Sigmoid colon (tissue), 7 donors: ENCODE results near the gene GALNT7. TPM values are rescaled to one million over a fixed set of nuclear protein-coding genes. Genes with fewer than 3 reads are reported as not detected.

ENCODE experiments used
- DNase-seq: peaks from one replicate; pipeline ENCODE4 v3.0.0-alpha.2; 2019
- H3K27ac ChIP-seq, 4 donors: fragments of 200-600 bp; sonication (generic); one replicate each; pipeline ENCODE4 v1.5.1; 2016 to 2019; ENCODE audit warnings: mild to moderate bottlenecking in 1 of 4
- H3K27me3 ChIP-seq, 3 donors: fragments of 200-600 bp; sonication (generic); one replicate each; pipeline ENCODE4 v1.5.1; 2019; ENCODE audit warnings: mild to moderate bottlenecking in 1 of 3
- H3K36me3 ChIP-seq, 4 donors: fragments of 200-600 bp; sonication (generic); one replicate each; pipeline ENCODE4 v1.5.1; 2016 to 2019
- H3K4me1 ChIP-seq, 4 donors: fragments of 200-600 bp; sonication (generic); one replicate each; pipeline ENCODE4 v1.5.1; 2017 to 2019
- H3K4me3 ChIP-seq, 4 donors: fragments of 200-600 bp; sonication (generic); one replicate each; pipeline ENCODE4 v1.5.1; 2017 to 2019; ENCODE audit warnings: mild to moderate bottlenecking in 2 of 4, moderate library complexity in 1 of 4
- H3K9me3 ChIP-seq, 4 donors: fragments of 200-600 bp in 3 of 4; sonication (generic) in 3 of 4; one replicate each; pipeline versions ENCODE4 v1.5.1 to v1.6.1; 2013 to 2019
- CTCF ChIP-seq, 4 experiments: fragments of 450-650 bp in 3 of 4; fragments of 200-600 bp in 1 of 4; IDR thresholded peaks; one replicate each; pipeline ENCODE4 v1.5.1; 2016 to 2019; ENCODE audit warnings: antibody characterized with exemption in 4 of 4, mild to moderate bottlenecking in 3 of 4, moderate library complexity in 2 of 4
- EP300 ChIP-seq, 4 donors: sonication (generic); formaldehyde crosslinking; IDR thresholded peaks; one replicate each; pipeline ENCODE4 v1.6.1; 2017; ENCODE audit warnings: antibody characterized with exemption in 4 of 4
- POLR2A ChIP-seq, 2 donors: fragments of 450-650 bp; IDR thresholded peaks; one replicate each; pipeline ENCODE4 v1.6.1; 2016; ENCODE audit warnings: antibody characterized with exemption in 2 of 2, mild to moderate bottlenecking in 2 of 2, moderate library complexity in 2 of 2
- POLR2AphosphoS5 ChIP-seq, 4 donors: sonication (generic); formaldehyde crosslinking; IDR thresholded peaks; one replicate each; pipeline ENCODE4 v1.6.1; 2017; ENCODE audit warnings: antibody characterized with exemption in 4 of 4
- WGBS, 2 donors: extraction: QIAGEN DNeasy Blood & Tissue Kit; methylation state at CpG; one replicate each; pipeline ENCODE4 v1.1.7; 2013; 5-methylcytosine and 5-hydroxymethylcytosine counted together
- intact Hi-C: fragments of 100-400 bp; cut with DNase I; formaldehyde crosslinking; loops from one replicate; pipeline ENCODE4 v1.15.1; 2023
- polyA plus RNA-seq, 3 donors: library from polyadenylated mRNA; stranded (reverse); fragments of 200-250 nt; gene quantifications; one replicate each; pipeline ENCODE4 v1.2.3, GENCODE V29; 2013
- total RNA-seq, 4 donors: library from RNA; depleted of rRNA; stranded (reverse); fragments of >200 nt; gene quantifications; one replicate each; pipeline ENCODE4 v1.1.0, GENCODE V29; 2016
- donor health status: healthy with polysubstance abuse.
- donor health status: Bipolar disorder and iron deficiency.
- donor health status: healthy.

GALNT7 gene
- total and polyA plus RNA-seq, 7 donors: 13.2 to 22.7 (median 16.8) TPM

GRCh38 chr4:173199553-173199952 is 30.9 kb downstream of the GALNT7 start:
- H3K4me1 ChIP-seq: no peaks in the 10 kb centered on the region
- WGBS, 2 donors: 80 to 97% methylated on average over 4 of the region's 4 CpGs
- TF ChIP-seq POLR2A (IDR thresholded peaks at IDR 0.05) (no peak), CTCF (IDR thresholded peaks at IDR 0.05) (no peak), POLR2AphosphoS5 (IDR thresholded peaks at IDR 0.05) (no peak), EP300 (IDR thresholded peaks at IDR 0.05) (no peak)
- H3K27ac ChIP-seq: no peak overlapping the region
- no peak overlapping the region for H3K4me3 ChIP-seq
- no peaks in the 10 kb centered on the region for H3K9me3 ChIP-seq
- intact Hi-C loops: no loop called here
- no peaks in the 10 kb centered on the region for H3K27me3 ChIP-seq
- H3K36me3 ChIP-seq: no peaks in the 10 kb centered on the region
- DNase-seq: no peak

GRCh38 chr4:173200103-173200884 is 31.7 kb downstream of the GALNT7 start:
- Histone ChIP-seq H3K9me3 (no peaks in the 10 kb centered on the region), H3K27me3 (no peaks in the 10 kb centered on the region), H3K36me3 (no peaks in the 10 kb centered on the region), H3K4me1 (no peaks in the 10 kb centered on the region), H3K4me3 (no peak overlapping the region), H3K27ac (no peak overlapping the region)
- 94 to 95% methylated on average over 4 of the region's 4 CpGs for WGBS, 2 donors
- TF ChIP-seq POLR2A (IDR thresholded peaks at IDR 0.05): no peak
- TF ChIP-seq POLR2AphosphoS5 (IDR thresholded peaks at IDR 0.05): no peak
- no peak for TF ChIP-seq CTCF (IDR thresholded peaks at IDR 0.05)
- no peak for TF ChIP-seq EP300 (IDR thresholded peaks at IDR 0.05)
- intact Hi-C loops: no loop called here
- no peak for DNase-seq

GRCh38 chr4:173202395-173202794 is 33.8 kb downstream of the GALNT7 start:
- Histone ChIP-seq H3K36me3 (no peaks in the 10 kb centered on the region), H3K9me3 (no peaks in the 10 kb centered on the region), H3K4me3 (no peak overlapping the region), H3K27me3 (no peaks in the 10 kb centered on the region), H3K27ac (no peak overlapping the region), H3K4me1 (no peaks in the 10 kb centered on the region)
- no peak for TF ChIP-seq EP300 (IDR thresholded peaks at IDR 0.05)
- TF ChIP-seq POLR2A (IDR thresholded peaks at IDR 0.05): no peak
- no peak for TF ChIP-seq POLR2AphosphoS5 (IDR thresholded peaks at IDR 0.05)
- TF ChIP-seq CTCF (IDR thresholded peaks at IDR 0.05): no peak
- 85 to 92% methylated on average over 3 of the region's 3 CpGs for whole genome bisulfite sequencing, 2 donors
- intact Hi-C loops: no loop called here
- no peak for DNase-seq

GRCh38 chr4:173205656-173206055 is 37.0 kb downstream of the GALNT7 start:
- WGBS, 2 donors: 96% methylated on average over 2 of the region's 2 CpGs
- Histone ChIP-seq H3K9me3 (no peaks in the 10 kb centered on the region), H3K36me3 (no peaks in the 10 kb centered on the region), H3K4me1 (peaks cover 0 to 12% (median 9%) of the 10 kb centered on the region in 4 donors), H3K27me3 (no peaks in the 10 kb centered on the region), H3K27ac (no peak overlapping the region), H3K4me3 (no peak overlapping the region)
- no peak for DNase-seq
- intact Hi-C loops: no loop called here
- TF ChIP-seq EP300 (IDR thresholded peaks at IDR 0.05) (no peak), POLR2AphosphoS5 (IDR thresholded peaks at IDR 0.05) (no peak), POLR2A (IDR thresholded peaks at IDR 0.05) (no peak), CTCF (IDR thresholded peaks at IDR 0.05) (no peak)
